GM23248 (cell line): Measurements from ENCODE around the gene FARP2.

Source experiments
- EZH2 ChIP-seq: fragments of 200-600 bp; sonication (generic); IDR thresholded peaks from 2 replicates; pipeline ENCODE4 v1.6.1; 2018; ENCODE audit warnings: antibody characterized with exemption, mild to moderate bottlenecking; ENCODE audit not compliant: insufficient read depth, poor library complexity, severe bottlenecking
- EZH2phosphoT487 ChIP-seq: fragments of 200-600 bp; sonication (generic); IDR thresholded peaks from 2 replicates; pipeline ENCODE4 v1.6.1; 2018; ENCODE audit warnings: antibody characterized with exemption, moderate library complexity, mild to moderate bottlenecking, low read depth; ENCODE audit not compliant: insufficient read depth

GRCh38 chr2:241485172-241485911 lies 129.3 kb downstream of the FARP2 start:
- no peak for TF ChIP-seq EZH2phosphoT487
- no peak for TF ChIP-seq EZH2
